HUES48 (cell line): ENCODE measurements around the gene SPOCK1.

ENCODE experiments used
- H3K27ac ChIP-seq: one replicate; pipeline ENCODE4 v1.7.0; 2013; ENCODE audit warnings: low read depth, low read length, inconsistent platforms
- H3K27me3 ChIP-seq: 2 replicates; pipeline ENCODE4 v1.6.1; 2013; ENCODE audit warnings: mild to moderate bottlenecking, low read length; ENCODE audit not compliant: control insufficient read depth, insufficient read depth
- H3K36me3 ChIP-seq: 2 replicates; pipeline ENCODE4 v1.6.1; 2013; ENCODE audit warnings: low read length; ENCODE audit not compliant: control insufficient read depth, insufficient read depth
- H3K4me1 ChIP-seq: 2 replicates; pipeline ENCODE4 v1.6.1; 2013; ENCODE audit warnings: mild to moderate bottlenecking, low read length; ENCODE audit not compliant: control insufficient read depth, insufficient read depth
- H3K4me3 ChIP-seq: 2 replicates; pipeline ENCODE4 v1.5.1; 2013; ENCODE audit warnings: mild to moderate bottlenecking, low read depth, low read length
- H3K9ac ChIP-seq: 2 replicates; pipeline ENCODE4 v1.6.1; 2013; ENCODE audit warnings: mild to moderate bottlenecking, low read depth, low read length, moderate library complexity
- H3K9me3 ChIP-seq: 2 replicates; pipeline ENCODE4 v1.6.1; 2013; ENCODE audit warnings: low read length; ENCODE audit not compliant: control insufficient read depth, insufficient read depth

The SPOCK1 gene

GRCh38 chr5:137344723-137345322 is 154.3 kb downstream of the SPOCK1 start:
- H3K36me3 ChIP-seq, result no peaks in the 10 kb centered on the region
- H3K27me3 ChIP-seq, result no peaks in the 10 kb centered on the region
- peaks cover 8% of the 10 kb centered on the region; the same call in 1 of the 2 replicates for H3K4me1 ChIP-seq
- no peak overlapping the region for H3K9ac ChIP-seq
- no peak overlapping the region for H3K27ac ChIP-seq
- H3K4me3 ChIP-seq, result no peak overlapping the region
- H3K9me3 ChIP-seq, result no peaks in the 10 kb centered on the region

- Histone ChIP-seq H3K27ac (no peak overlapping the region), H3K4me1 (peaks cover 8% of the 10 kb centered on the region; the same call in 1 of the 2 replicates), H3K9ac (no peak overlapping the region), H3K36me3 (no peaks in the 10 kb centered on the region), H3K9me3 (no peaks in the 10 kb centered on the region), H3K27me3 (no peaks in the 10 kb centered on the region), H3K4me3 (no peak overlapping the region)
These were observed 155.1 kb downstream of the SPOCK1 start for GRCh38 chr5:137344021-137344420.

- no peak overlapping the region for H3K4me3 ChIP-seq
- peaks cover 8% of the 10 kb centered on the region; the same call in 1 of the 2 replicates for H3K4me1 ChIP-seq
- no peak overlapping the region for H3K9ac ChIP-seq
- H3K36me3 ChIP-seq, result no peaks in the 10 kb centered on the region
- no peaks in the 10 kb centered on the region for H3K9me3 ChIP-seq
- H3K27ac ChIP-seq, result no peak overlapping the region
- H3K27me3 ChIP-seq, result no peaks in the 10 kb centered on the region
These were observed 156.4 kb downstream of the SPOCK1 start for GRCh38 chr5:137342764-137343163.

- Histone ChIP-seq H3K27me3 (no peaks in the 10 kb centered on the region), H3K9ac (no peak overlapping the region)
These were observed 157.3 kb downstream of the SPOCK1 start for GRCh38 chr5:137341831-137342230.

GRCh38 chr5:137340881-137341280 is 158.2 kb downstream of the SPOCK1 start:
- Histone ChIP-seq H3K36me3 (no peaks in the 10 kb centered on the region), H3K4me1 (no peaks in the 10 kb centered on the region), H3K27me3 (no peaks in the 10 kb centered on the region), H3K9me3 (no peaks in the 10 kb centered on the region), H3K27ac (no peak overlapping the region), H3K9ac (no peak overlapping the region), H3K4me3 (no peak overlapping the region)

More at GRCh38 chr5:137341831-137342230, 157.3 kb downstream of the SPOCK1 start:
- H3K27ac ChIP-seq, result no peak overlapping the region
- H3K4me3 ChIP-seq, result no peak overlapping the region
- no peaks in the 10 kb centered on the region for H3K9me3 ChIP-seq
- H3K4me1 ChIP-seq, result peaks cover 7% of the 10 kb centered on the region; the same call in 1 of the 2 replicates
- no peaks in the 10 kb centered on the region for H3K36me3 ChIP-seq

GRCh38 chr5:137336565-137337120 is 162.5 kb downstream of the SPOCK1 start:
- H3K9me3 ChIP-seq, result no peaks in the 10 kb centered on the region
- no peaks in the 10 kb centered on the region for H3K36me3 ChIP-seq
- no peak overlapping the region for H3K27ac ChIP-seq
- no peak overlapping the region for H3K4me3 ChIP-seq
- no peaks in the 10 kb centered on the region for H3K27me3 ChIP-seq
- H3K9ac ChIP-seq, result no peak overlapping the region
- no peaks in the 10 kb centered on the region for H3K4me1 ChIP-seq

- no peaks in the 10 kb centered on the region for H3K4me1 ChIP-seq
- H3K9ac ChIP-seq, result no peak overlapping the region
- no peaks in the 10 kb centered on the region for H3K36me3 ChIP-seq
- no peaks in the 10 kb centered on the region for H3K9me3 ChIP-seq
- no peaks in the 10 kb centered on the region for H3K27me3 ChIP-seq
- H3K4me3 ChIP-seq, result no peak overlapping the region
- no peak overlapping the region for H3K27ac ChIP-seq
These were observed 163.0 kb downstream of the SPOCK1 start for GRCh38 chr5:137336161-137336560.

GRCh38 chr5:137335493-137335892 is 163.6 kb downstream of the SPOCK1 start:
- H3K9ac ChIP-seq, result no peak overlapping the region
- no peaks in the 10 kb centered on the region for H3K27me3 ChIP-seq
- no peaks in the 10 kb centered on the region for H3K4me1 ChIP-seq
- no peaks in the 10 kb centered on the region for H3K36me3 ChIP-seq
- no peak overlapping the region for H3K27ac ChIP-seq
- no peak overlapping the region for H3K4me3 ChIP-seq
- H3K9me3 ChIP-seq, result no peaks in the 10 kb centered on the region

GRCh38 chr5:137333928-137334327 is 165.2 kb downstream of the SPOCK1 start:
- Histone ChIP-seq H3K9ac (no peak overlapping the region), H3K4me1 (no peaks in the 10 kb centered on the region), H3K9me3 (no peaks in the 10 kb centered on the region), H3K36me3 (no peaks in the 10 kb centered on the region), H3K4me3 (no peak overlapping the region), H3K27ac (no peak overlapping the region), H3K27me3 (no peaks in the 10 kb centered on the region)

GRCh38 chr5:137333475-137333874 is 165.7 kb downstream of the SPOCK1 start:
- no peaks in the 10 kb centered on the region for H3K36me3 ChIP-seq
- no peak overlapping the region for H3K9ac ChIP-seq
- H3K27ac ChIP-seq, result no peak overlapping the region
- no peak overlapping the region for H3K4me3 ChIP-seq
- no peaks in the 10 kb centered on the region for H3K9me3 ChIP-seq
- H3K27me3 ChIP-seq, result no peaks in the 10 kb centered on the region
- H3K4me1 ChIP-seq, result no peaks in the 10 kb centered on the region

- no peaks in the 10 kb centered on the region for H3K4me1 ChIP-seq
- H3K27ac ChIP-seq, result no peak overlapping the region
- no peaks in the 10 kb centered on the region for H3K36me3 ChIP-seq
- no peaks in the 10 kb centered on the region for H3K9me3 ChIP-seq
- no peaks in the 10 kb centered on the region for H3K27me3 ChIP-seq
- H3K9ac ChIP-seq, result no peak overlapping the region
- no peak overlapping the region for H3K4me3 ChIP-seq
These were observed 166.8 kb downstream of the SPOCK1 start for GRCh38 chr5:137332296-137332695.
